DND-41 (cell line): ENCODE results near the gene FAM181B.

Experiments used
- ATAC-seq: fragments of 200-7000 bp; cut with Tn5 transposase; 3 replicates; pipeline ENCODE4 v1.9.1; 2021; ENCODE audit warnings: low read depth; ENCODE audit not compliant: insufficient read depth
- DNase-seq: peaks from one replicate; pipeline ENCODE4 v3.0.0-alpha.2; 2020
- H2AFZ ChIP-seq: 2 replicates; pipeline ENCODE4 v1.6.0; 2012; ENCODE audit warnings: low read depth, low read length
- H3K27ac ChIP-seq: 2 replicates; pipeline ENCODE4 v1.5.1; 2012; ENCODE audit warnings: low read length, inconsistent platforms
- H3K27me3 ChIP-seq: fragments of 200-600 bp; sonication (generic); 2 replicates; pipeline ENCODE4 v1.6.0; 2012; ENCODE audit warnings: low read length, mild to moderate bottlenecking, inconsistent platforms; ENCODE audit not compliant: insufficient read depth, poor library complexity
- H3K36me3 ChIP-seq: 2 replicates; pipeline ENCODE4 v1.5.1; 2012; ENCODE audit warnings: low read length, inconsistent platforms; ENCODE audit not compliant: insufficient read depth
- H3K4me1 ChIP-seq: 2 replicates; pipeline ENCODE4 v1.5.1; 2012; ENCODE audit warnings: mild to moderate bottlenecking, low read length; ENCODE audit not compliant: insufficient read depth
- H3K4me2 ChIP-seq: 2 replicates; pipeline ENCODE4 v1.6.0; 2012; ENCODE audit warnings: mild to moderate bottlenecking, moderate library complexity, low read length, inconsistent platforms; ENCODE audit not compliant: insufficient read depth
- H3K4me3 ChIP-seq, 2 experiments: fragments of 200-600 bp in 1 of 2; shearing (Covaris generic) in 1 of 2; 2 replicates each; pipeline ENCODE4 v1.5.1; 2012 to 2016; ENCODE audit warnings: inconsistent platforms in 2 of 2, low read length in 2 of 2, mild to moderate bottlenecking in 2 of 2, low read depth in 1 of 2, moderate library complexity in 1 of 2
- H3K79me2 ChIP-seq: 2 replicates; pipeline ENCODE4 v1.6.0; 2012; ENCODE audit warnings: low read length, inconsistent platforms; ENCODE audit not compliant: insufficient read depth
- H3K9ac ChIP-seq: 2 replicates; pipeline ENCODE4 v1.6.0; 2012; ENCODE audit warnings: low read depth, mild to moderate bottlenecking, inconsistent platforms, low read length, moderate library complexity
- H3K9me3 ChIP-seq: 2 replicates; pipeline ENCODE4 v1.5.1; 2012; ENCODE audit warnings: low read length, moderate library complexity, mild to moderate bottlenecking, inconsistent platforms; ENCODE audit not compliant: insufficient read depth, severe bottlenecking
- H4K20me1 ChIP-seq: 2 replicates; pipeline ENCODE4 v1.6.0; 2012; ENCODE audit warnings: low read length; ENCODE audit not compliant: insufficient read depth
- EZH2 ChIP-seq: IDR thresholded peaks from 3 replicates; pipeline ENCODE4 v1.6.1; 2012; ENCODE audit warnings: borderline replicate concordance, low read depth, mild to moderate bottlenecking, moderate library complexity, low read length, inconsistent platforms; ENCODE audit not compliant: severe bottlenecking
- TF ChIP-seq, protein P1 (sequence below): IDR thresholded peaks from 2 replicates; pipeline ENCODE4 v1.5.1; 2012; ENCODE audit warnings: borderline replicate concordance, low read length, moderate library complexity, mild to moderate bottlenecking; ENCODE audit not compliant: poor library complexity, severe bottlenecking; ENCODE audit errors: extremely low read depth

The FAM181B gene

DNA sequence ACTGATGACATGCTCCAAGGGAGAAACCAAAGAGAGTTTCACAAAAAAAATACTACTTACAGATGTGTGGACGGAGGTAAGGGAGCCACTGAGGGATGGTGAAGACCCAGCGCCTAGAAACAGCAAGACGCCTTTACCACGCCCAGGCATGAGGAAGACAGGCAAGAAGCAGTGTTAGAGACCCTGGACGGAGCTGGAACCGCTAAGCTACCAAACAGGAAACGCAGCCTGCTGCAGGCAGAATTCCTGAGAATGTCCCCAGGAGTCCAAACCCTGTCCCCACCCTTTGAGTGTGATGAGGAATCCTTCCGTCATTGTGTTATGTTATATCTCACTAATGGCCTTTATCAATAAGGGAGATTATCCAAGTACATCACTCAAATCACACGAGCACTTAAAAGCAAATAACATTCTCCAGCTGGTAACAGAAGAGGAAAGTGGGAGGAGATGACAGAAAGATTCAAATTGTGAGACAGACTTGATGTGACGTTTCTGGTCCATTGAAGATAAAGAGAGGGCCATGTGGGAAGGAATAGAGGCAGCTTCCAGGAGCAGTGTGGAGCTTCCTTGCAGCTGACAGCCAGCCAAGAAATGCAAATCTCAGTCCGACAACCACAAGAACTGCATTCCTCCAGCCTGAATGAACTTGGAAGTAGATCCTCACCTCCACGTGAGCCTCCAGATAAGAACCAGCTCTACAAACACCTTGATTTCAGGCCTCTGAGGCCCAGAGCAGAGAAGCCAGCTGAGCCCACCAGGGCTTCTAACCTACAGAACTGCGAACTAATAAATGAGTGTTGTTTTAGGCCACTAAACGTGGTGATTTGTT, 19.1 kb downstream of the FAM181B start:
- Histone ChIP-seq H3K4me2 (no peak overlapping the region), H3K4me1 (no peaks in the 10 kb centered on the region), H3K36me3 (no peaks in the 10 kb centered on the region), H3K27me3 (no peaks in the 10 kb centered on the region), H3K79me2 (no peaks in the 10 kb centered on the region), H2AFZ (no peak overlapping the region), H3K9ac (no peak overlapping the region), H3K27ac (no peak overlapping the region), H3K4me3 (no peak overlapping the region), H3K9me3 (no peaks in the 10 kb centered on the region), H4K20me1 (no peaks in the 10 kb centered on the region)
- ATAC-seq (no peak), DNase-seq (no peak)
- no peak for TF ChIP-seq EZH2
- TF ChIP-seq, protein P1, sequence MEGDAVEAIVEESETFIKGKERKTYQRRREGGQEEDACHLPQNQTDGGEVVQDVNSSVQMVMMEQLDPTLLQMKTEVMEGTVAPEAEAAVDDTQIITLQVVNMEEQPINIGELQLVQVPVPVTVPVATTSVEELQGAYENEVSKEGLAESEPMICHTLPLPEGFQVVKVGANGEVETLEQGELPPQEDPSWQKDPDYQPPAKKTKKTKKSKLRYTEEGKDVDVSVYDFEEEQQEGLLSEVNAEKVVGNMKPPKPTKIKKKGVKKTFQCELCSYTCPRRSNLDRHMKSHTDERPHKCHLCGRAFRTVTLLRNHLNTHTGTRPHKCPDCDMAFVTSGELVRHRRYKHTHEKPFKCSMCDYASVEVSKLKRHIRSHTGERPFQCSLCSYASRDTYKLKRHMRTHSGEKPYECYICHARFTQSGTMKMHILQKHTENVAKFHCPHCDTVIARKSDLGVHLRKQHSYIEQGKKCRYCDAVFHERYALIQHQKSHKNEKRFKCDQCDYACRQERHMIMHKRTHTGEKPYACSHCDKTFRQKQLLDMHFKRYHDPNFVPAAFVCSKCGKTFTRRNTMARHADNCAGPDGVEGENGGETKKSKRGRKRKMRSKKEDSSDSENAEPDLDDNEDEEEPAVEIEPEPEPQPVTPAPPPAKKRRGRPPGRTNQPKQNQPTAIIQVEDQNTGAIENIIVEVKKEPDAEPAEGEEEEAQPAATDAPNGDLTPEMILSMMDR: no peak

DNA sequence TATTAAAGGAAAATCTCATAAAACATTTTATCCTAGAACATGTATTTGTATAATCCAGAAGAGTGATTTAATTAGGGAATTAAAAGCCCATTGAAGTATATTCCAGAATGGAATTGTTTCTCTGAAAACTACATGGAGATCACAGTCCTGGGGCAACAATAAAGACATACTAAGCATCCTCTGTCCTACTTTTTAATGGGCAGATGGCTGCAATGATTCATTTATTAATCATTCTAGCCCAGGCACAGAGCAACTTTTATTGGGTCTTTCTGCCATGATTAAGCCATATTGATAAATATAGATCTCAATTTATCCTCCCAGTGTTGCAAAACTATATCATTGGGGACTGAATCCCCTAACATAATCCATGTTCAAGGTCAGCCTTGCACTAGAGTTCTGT, 22.0 kb downstream of the FAM181B start:
- H2AFZ ChIP-seq: no peak overlapping the region
- H3K27me3 ChIP-seq: no peaks in the 10 kb centered on the region
- H4K20me1 ChIP-seq: no peaks in the 10 kb centered on the region
- H3K4me2 ChIP-seq: no peak overlapping the region
- no peaks in the 10 kb centered on the region for H3K9me3 ChIP-seq
- no peaks in the 10 kb centered on the region for H3K79me2 ChIP-seq
- TF ChIP-seq, protein P1: no peak
- no peak for TF ChIP-seq EZH2
- H3K4me3 ChIP-seq: no peak overlapping the region
- ATAC-seq: no peak
- H3K9ac ChIP-seq: no peak overlapping the region
- DNase-seq: no peak
- H3K4me1 ChIP-seq: no peaks in the 10 kb centered on the region
- no peak overlapping the region for H3K27ac ChIP-seq
- no peaks in the 10 kb centered on the region for H3K36me3 ChIP-seq

DNA sequence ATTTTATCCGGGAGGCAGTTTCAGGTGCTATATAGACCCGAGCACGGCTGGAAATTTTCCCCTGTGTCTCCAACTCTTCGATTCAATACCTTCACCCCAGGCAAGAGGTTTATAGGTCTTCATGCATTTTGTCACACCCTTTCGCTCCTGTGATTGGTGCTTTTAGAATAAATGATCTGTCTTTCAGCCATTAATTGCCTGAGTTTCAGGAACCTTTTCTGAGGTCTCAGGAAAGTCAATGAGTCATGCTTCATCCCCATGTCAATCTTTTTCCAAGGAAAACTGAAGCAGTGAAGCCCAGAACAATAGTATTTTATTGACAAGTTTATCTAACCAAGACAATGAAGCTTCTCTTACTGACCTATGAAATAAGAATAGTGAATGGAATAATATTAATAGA, 29.9 kb downstream of the FAM181B start:
- no peak for DNase-seq
- Histone ChIP-seq H4K20me1 (0 out of 2 replicates have a peak, but pooled peaks cover 3% of the 10 kb centered on the region), H3K27me3 (no peaks in the 10 kb centered on the region), H3K36me3 (no peaks in the 10 kb centered on the region), H3K79me2 (no peaks in the 10 kb centered on the region), H3K4me1 (no peaks in the 10 kb centered on the region), H3K27ac (no peak overlapping the region), H3K9ac (no peak overlapping the region), H3K9me3 (no peaks in the 10 kb centered on the region), H3K4me2 (no peak overlapping the region), H2AFZ (no peak overlapping the region), H3K4me3 (no peak overlapping the region)
- TF ChIP-seq, protein P1: no peak
- no peak for TF ChIP-seq EZH2
- no peak for ATAC-seq
